Gastrocnemius medialis (tissue), 4 donors: ENCODE measurements around the gene GATA2.

Experiments used
- POLR2A ChIP-seq, 2 donors: fragments of 450-650 bp; IDR thresholded peaks; one replicate each; pipeline ENCODE4 v1.6.1; 2017; ENCODE audit warnings: antibody characterized with exemption in 2 of 2, mild to moderate bottlenecking in 2 of 2, moderate library complexity in 2 of 2
- TF ChIP-seq, protein P1 (sequence below), 5 experiments: fragments of 450-650 bp in 3 of 5; fragments of 200-600 bp in 2 of 5; sonication (generic) in 2 of 5; IDR thresholded peaks in 4 of 5; conservative IDR thresholded peaks in 1 of 5; 1 replicate in 4 of 5; 2 replicates in 1 of 5; pipeline ENCODE4 v1.5.1; 2016 to 2019; ENCODE audit warnings: antibody characterized with exemption in 5 of 5, mild to moderate bottlenecking in 3 of 5, moderate library complexity in 3 of 5

DNA sequence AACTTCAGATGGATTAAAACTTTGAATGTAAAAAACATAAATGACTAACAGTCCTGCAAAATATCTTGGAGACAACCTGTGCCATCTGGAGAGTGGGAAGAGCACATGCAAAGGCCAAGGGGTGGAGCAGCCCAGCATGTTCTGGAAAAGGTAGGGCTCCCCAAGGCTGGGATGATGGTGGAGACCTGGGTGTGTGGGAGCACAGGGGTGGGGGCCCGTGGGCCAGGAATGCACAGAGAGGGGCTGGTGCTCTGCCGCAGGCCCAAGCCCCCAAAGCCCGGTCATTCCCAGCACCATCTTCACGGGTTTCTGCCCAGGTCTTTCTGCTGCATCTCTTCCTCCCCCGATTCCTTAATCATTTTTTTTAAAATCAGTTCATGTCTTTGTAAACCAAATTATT, 9.7 kb upstream of the GATA2 start:
- no peak for TF ChIP-seq POLR2A (IDR thresholded peaks at IDR 0.05)
- TF ChIP-seq, protein P1, sequence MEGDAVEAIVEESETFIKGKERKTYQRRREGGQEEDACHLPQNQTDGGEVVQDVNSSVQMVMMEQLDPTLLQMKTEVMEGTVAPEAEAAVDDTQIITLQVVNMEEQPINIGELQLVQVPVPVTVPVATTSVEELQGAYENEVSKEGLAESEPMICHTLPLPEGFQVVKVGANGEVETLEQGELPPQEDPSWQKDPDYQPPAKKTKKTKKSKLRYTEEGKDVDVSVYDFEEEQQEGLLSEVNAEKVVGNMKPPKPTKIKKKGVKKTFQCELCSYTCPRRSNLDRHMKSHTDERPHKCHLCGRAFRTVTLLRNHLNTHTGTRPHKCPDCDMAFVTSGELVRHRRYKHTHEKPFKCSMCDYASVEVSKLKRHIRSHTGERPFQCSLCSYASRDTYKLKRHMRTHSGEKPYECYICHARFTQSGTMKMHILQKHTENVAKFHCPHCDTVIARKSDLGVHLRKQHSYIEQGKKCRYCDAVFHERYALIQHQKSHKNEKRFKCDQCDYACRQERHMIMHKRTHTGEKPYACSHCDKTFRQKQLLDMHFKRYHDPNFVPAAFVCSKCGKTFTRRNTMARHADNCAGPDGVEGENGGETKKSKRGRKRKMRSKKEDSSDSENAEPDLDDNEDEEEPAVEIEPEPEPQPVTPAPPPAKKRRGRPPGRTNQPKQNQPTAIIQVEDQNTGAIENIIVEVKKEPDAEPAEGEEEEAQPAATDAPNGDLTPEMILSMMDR (IDR thresholded peaks at IDR 0.05 in 4 of 5, conservative IDR thresholded peaks at IDR 0.05 in 1 of 5), result no peak
